ENCODE data around the gene SYTL2. TPM values are rescaled to one million over a fixed set of nuclear protein-coding genes. Genes with fewer than 3 reads are reported as not detected.
"Not testable (repeated sequence)": the region's sequence is repeated elsewhere in the genome, so short reads cannot be mapped to it uniquely, and the experiment has no call there.

Gene SYTL2
- total RNA-seq, 1 experiment from 2014 or later: 5.2 TPM

GRCh38 chr11:85843929-85844328, 33.0 kb upstream of the SYTL2 start:
- Histone ChIP-seq H3K79me2 (ENCODE audit: insufficient read depth, low read length) (no peaks in the 10 kb centered on the region), H3K18ac (ENCODE audit: insufficient read length, low read depth, low read length) (no peak overlapping the region), H3K9me3 (ENCODE audit: control insufficient read depth, low read depth, low read length) (no peaks in the 10 kb centered on the region), H3K56ac (ENCODE audit: insufficient read length, low read depth, low read length) (no peak overlapping the region), H3K14ac (ENCODE audit: insufficient read depth, low read length) (no peak overlapping the region), H3K9ac (ENCODE audit: extremely low read depth, insufficient read length, low read length) (no peak overlapping the region), H3K23ac (ENCODE audit: insufficient read length, low read depth, low read length) (no peak overlapping the region), H3K27me3 (ENCODE audit: insufficient read depth, low read length) (no peaks in the 10 kb centered on the region), H3K4me1 (ENCODE audit: insufficient read depth, low read length) (no peaks in the 10 kb centered on the region), H3K79me1 (ENCODE audit: insufficient read depth, low read depth, low read length, poor library complexity, severe bottlenecking) (no peaks in the 10 kb centered on the region), H3T11ph (ENCODE audit: low read length) (no peak overlapping the region), H2AFZ (ENCODE audit: low read length) (no peak overlapping the region), H2BK15ac (ENCODE audit: low read depth, low read length) (no peak overlapping the region), H3K23me2 (ENCODE audit: insufficient read length, low read depth, low read length, poor library complexity, severe bottlenecking) (no peaks in the 10 kb centered on the region), H3K27ac (ENCODE audit: insufficient read length, low read depth, low read length) (no peak overlapping the region), H2BK20ac (ENCODE audit: low read depth, low read length, poor library complexity, severe bottlenecking) (no peak overlapping the region), H2BK5ac (ENCODE audit: insufficient read length, low read length) (no peak overlapping the region), H3K4ac (ENCODE audit: low read depth, low read length) (no peak overlapping the region), H4K5ac (ENCODE audit: insufficient read length, low read depth, low read length) (no peak overlapping the region), H2BK120ac (ENCODE audit: low read depth, low read length, poor library complexity, severe bottlenecking) (no peak overlapping the region), H3K4me2 (ENCODE audit: insufficient read depth, insufficient read length, low read length) (no peak overlapping the region), H2BK12ac (ENCODE audit: insufficient read length, low read depth, low read length) (no peak overlapping the region), H4K20me1 (ENCODE audit: control insufficient read depth, insufficient read depth, insufficient read length) (no peaks in the 10 kb centered on the region), H4K8ac (replicated peaks; ENCODE audit: insufficient read length, low read depth, low read length) (no peak overlapping the region), H4K91ac (ENCODE audit: insufficient read length, low read depth, low read length) (no peak overlapping the region), H2AK5ac (ENCODE audit: insufficient read length, low read length) (no peak overlapping the region)
- H3K27me3 Mint-ChIP-seq (ENCODE audit: low read depth): no peaks in the 10 kb centered on the region; the same call in none of the 2 replicates
- peaks cover 6 to 10% of the 10 kb centered on the region in 2 experiments; a peak in 4 of 5 replicates for H3K9me3 Mint-ChIP-seq
- H3K4me3 Mint-ChIP-seq: no peak overlapping the region
- no peak overlapping the region for H3K27ac Mint-ChIP-seq
- no peaks in the 10 kb centered on the region for H3K4me1 Mint-ChIP-seq
- no CpG with 5 or more reads among the region's 3 CpGs for WGBS (ENCODE audit: extremely low coverage, insufficient read length, low lambda C conversion rate)
- H3K36me3 Mint-ChIP-seq (ENCODE audit: insufficient read depth in 1 of 3, low read depth in 3 of 3): peaks cover 3 to 11% (median 9%) of the 10 kb centered on the region in 3 experiments; a peak in 4 of 7 replicates
- TF ChIP-seq CTCF (conservative IDR thresholded peaks at IDR 0.05): no peak; the same call in 2 of the 3 replicates
- no peak for DNase-seq

GRCh38 chr11:85840932-85841331, 30.0 kb upstream of the SYTL2 start:
- H3K79me2 ChIP-seq (ENCODE audit: insufficient read depth, low read length); H2BK15ac ChIP-seq (ENCODE audit: low read depth, low read length); H3K4ac ChIP-seq (ENCODE audit: low read depth, low read length); H3T11ph ChIP-seq (ENCODE audit: low read length); H4K8ac ChIP-seq (replicated peaks; ENCODE audit: insufficient read length, low read depth, low read length); H3K4me1 Mint-ChIP-seq; H3K27ac ChIP-seq (ENCODE audit: insufficient read length, low read depth, low read length); H3K27me3 ChIP-seq (ENCODE audit: insufficient read depth, low read length); H3K14ac ChIP-seq (ENCODE audit: insufficient read depth, low read length); H2BK5ac ChIP-seq (ENCODE audit: insufficient read length, low read length); H3K36me3 Mint-ChIP-seq (ENCODE audit: insufficient read depth in 1 of 3, low read depth in 3 of 3); H4K5ac ChIP-seq (ENCODE audit: insufficient read length, low read depth, low read length); H3K27me3 Mint-ChIP-seq (ENCODE audit: low read depth); H3K4me2 ChIP-seq (ENCODE audit: insufficient read depth, insufficient read length, low read length); H3K56ac ChIP-seq (ENCODE audit: insufficient read length, low read depth, low read length); H3K4me3 Mint-ChIP-seq; H3K79me1 ChIP-seq (ENCODE audit: insufficient read depth, low read depth, low read length, poor library complexity, severe bottlenecking); H4K91ac ChIP-seq (ENCODE audit: insufficient read length, low read depth, low read length); H2AK5ac ChIP-seq (ENCODE audit: insufficient read length, low read length); H3K18ac ChIP-seq (ENCODE audit: insufficient read length, low read depth, low read length); H2BK12ac ChIP-seq (ENCODE audit: insufficient read length, low read depth, low read length); H3K23me2 ChIP-seq (ENCODE audit: insufficient read length, low read depth, low read length, poor library complexity, severe bottlenecking); H2BK20ac ChIP-seq (ENCODE audit: low read depth, low read length, poor library complexity, severe bottlenecking); H3K23ac ChIP-seq (ENCODE audit: insufficient read length, low read depth, low read length); H3K9me3 Mint-ChIP-seq; H3K9ac ChIP-seq (ENCODE audit: extremely low read depth, insufficient read length, low read length); H2BK120ac ChIP-seq (ENCODE audit: low read depth, low read length, poor library complexity, severe bottlenecking); H2AFZ ChIP-seq (ENCODE audit: low read length); H3K27ac Mint-ChIP-seq; H4K20me1 ChIP-seq (ENCODE audit: control insufficient read depth, insufficient read depth, insufficient read length); H3K9me3 ChIP-seq (ENCODE audit: control insufficient read depth, low read depth, low read length); H3K4me1 ChIP-seq (ENCODE audit: insufficient read depth, low read length); DNase-seq: not testable (repeated sequence)
